Measurements from ENCODE around the gene USF2.

The USF2 gene

GRCh38 chr19:35262101-35262761 is 6.5 kb upstream of the USF2 start:
- no peak for DNase-seq (ENCODE audit: low read depth, low spot score)
- no peaks in the 10 kb centered on the region for H3K9me3 ChIP-seq (ENCODE audit: insufficient read depth, low read length)
- H3K4me3 ChIP-seq (ENCODE audit: insufficient read length, low read depth): no peak overlapping the region
- peaks cover 19% of the 10 kb centered on the region for H3K4me1 ChIP-seq (ENCODE audit: insufficient read depth, insufficient read length)
- peaks cover 50% of the 10 kb centered on the region for H3K36me3 ChIP-seq (ENCODE audit: insufficient read depth, insufficient read length, low read length)
- no peak overlapping the region for H3K9ac ChIP-seq (ENCODE audit: insufficient read length, low read depth)
- no peaks in the 10 kb centered on the region for H3K27me3 ChIP-seq (ENCODE audit: insufficient read depth, insufficient read length)
- TF ChIP-seq YY1 (IDR thresholded peaks at IDR 0.05; ENCODE audit: insufficient read depth, insufficient read length) (no peak), ZNF274 (IDR thresholded peaks at IDR 0.05; ENCODE audit: low read depth, low read length) (no peak), SUZ12 (IDR thresholded peaks at IDR 0.05; ENCODE audit: extremely low read depth, insufficient read depth, insufficient read length) (no peak)

GRCh38 chr19:35264268-35265125 is 4.3 kb upstream of the USF2 start:
- H3K9ac ChIP-seq (ENCODE audit: insufficient read length, low read depth): no peak overlapping the region
- H3K27me3 ChIP-seq (ENCODE audit: insufficient read depth, insufficient read length): no peaks in the 10 kb centered on the region
- H3K36me3 ChIP-seq (ENCODE audit: insufficient read depth, insufficient read length, low read length): peaks cover 39% of the 10 kb centered on the region
- TF ChIP-seq YY1 (IDR thresholded peaks at IDR 0.05; ENCODE audit: insufficient read depth, insufficient read length): no peak
- TF ChIP-seq ZNF274 (IDR thresholded peaks at IDR 0.05; ENCODE audit: low read depth, low read length): no peak
- TF ChIP-seq SUZ12 (IDR thresholded peaks at IDR 0.05; ENCODE audit: extremely low read depth, insufficient read depth, insufficient read length): no peak
- no peaks in the 10 kb centered on the region for H3K9me3 ChIP-seq (ENCODE audit: insufficient read depth, low read length)
- no peak overlapping the region for H3K4me3 ChIP-seq (ENCODE audit: insufficient read length, low read depth)
- no peak for DNase-seq (ENCODE audit: low read depth, low spot score)
- peaks cover 17% of the 10 kb centered on the region for H3K4me1 ChIP-seq (ENCODE audit: insufficient read depth, insufficient read length)

GRCh38 chr19:35265126-35265899 is 3.4 kb upstream of the USF2 start:
- no peaks in the 10 kb centered on the region for H3K27me3 ChIP-seq (ENCODE audit: insufficient read depth, insufficient read length)
- peaks cover 38% of the 10 kb centered on the region for H3K36me3 ChIP-seq (ENCODE audit: insufficient read depth, insufficient read length, low read length)
- H3K9me3 ChIP-seq (ENCODE audit: insufficient read depth, low read length): no peaks in the 10 kb centered on the region
- H3K4me3 ChIP-seq (ENCODE audit: insufficient read length, low read depth): no peak overlapping the region
- no peak overlapping the region for H3K9ac ChIP-seq (ENCODE audit: insufficient read length, low read depth)
- no peak for DNase-seq (ENCODE audit: low read depth, low spot score)
- peaks cover 17% of the 10 kb centered on the region for H3K4me1 ChIP-seq (ENCODE audit: insufficient read depth, insufficient read length)
- TF ChIP-seq SUZ12 (IDR thresholded peaks at IDR 0.05; ENCODE audit: extremely low read depth, insufficient read depth, insufficient read length) (no peak), ZNF274 (IDR thresholded peaks at IDR 0.05; ENCODE audit: low read depth, low read length) (no peak), YY1 (IDR thresholded peaks at IDR 0.05; ENCODE audit: insufficient read depth, insufficient read length) (no peak)

- Histone ChIP-seq H3K27me3 (ENCODE audit: insufficient read depth, insufficient read length) (no peaks in the 10 kb centered on the region), H3K36me3 (ENCODE audit: insufficient read depth, insufficient read length, low read length) (peaks cover 42% of the 10 kb centered on the region), H3K4me1 (ENCODE audit: insufficient read depth, insufficient read length) (peaks cover 17% of the 10 kb centered on the region), H3K9me3 (ENCODE audit: insufficient read depth, low read length) (no peaks in the 10 kb centered on the region), H3K4me3 (ENCODE audit: insufficient read length, low read depth) (no peak overlapping the region), H3K9ac (ENCODE audit: insufficient read length, low read depth) (no peak overlapping the region)
- DNase-seq (ENCODE audit: low read depth, low spot score): no peak
- no peak for TF ChIP-seq YY1 (IDR thresholded peaks at IDR 0.05; ENCODE audit: insufficient read depth, insufficient read length)
- TF ChIP-seq ZNF274 (IDR thresholded peaks at IDR 0.05; ENCODE audit: low read depth, low read length): no peak
- TF ChIP-seq SUZ12 (IDR thresholded peaks at IDR 0.05; ENCODE audit: extremely low read depth, insufficient read depth, insufficient read length): no peak
Observed at GRCh38 chr19:35265900-35266519, 2.8 kb upstream of the USF2 start.

- no peak for DNase-seq (ENCODE audit: low read depth, low spot score)
- Histone ChIP-seq H3K9me3 (ENCODE audit: insufficient read depth, low read length) (no peaks in the 10 kb centered on the region), H3K36me3 (ENCODE audit: insufficient read depth, insufficient read length, low read length) (peaks cover 45% of the 10 kb centered on the region), H3K4me3 (ENCODE audit: insufficient read length, low read depth) (peak overlapping the region; percentile 66), H3K9ac (ENCODE audit: insufficient read length, low read depth) (peak overlapping the region; percentile 94), H3K27me3 (ENCODE audit: insufficient read depth, insufficient read length) (no peaks in the 10 kb centered on the region), H3K4me1 (ENCODE audit: insufficient read depth, insufficient read length) (peaks cover 17% of the 10 kb centered on the region)
- TF ChIP-seq YY1 (IDR thresholded peaks at IDR 0.05; ENCODE audit: insufficient read depth, insufficient read length) (no peak), ZNF274 (IDR thresholded peaks at IDR 0.05; ENCODE audit: low read depth, low read length) (no peak), SUZ12 (IDR thresholded peaks at IDR 0.05; ENCODE audit: extremely low read depth, insufficient read depth, insufficient read length) (no peak)
Observed at GRCh38 chr19:35266520-35267352, 2.0 kb upstream of the USF2 start.

- no peaks in the 10 kb centered on the region for H3K9me3 ChIP-seq (ENCODE audit: insufficient read depth, low read length)
- peaks cover 48% of the 10 kb centered on the region for H3K36me3 ChIP-seq (ENCODE audit: insufficient read depth, insufficient read length, low read length)
- peaks cover 12% of the 10 kb centered on the region for H3K4me1 ChIP-seq (ENCODE audit: insufficient read depth, insufficient read length)
- no peak for DNase-seq (ENCODE audit: low read depth, low spot score)
- H3K9ac ChIP-seq (ENCODE audit: insufficient read length, low read depth): peak overlapping the region; percentile 94
- TF ChIP-seq ZNF274 (IDR thresholded peaks at IDR 0.05; ENCODE audit: low read depth, low read length) (no peak), YY1 (IDR thresholded peaks at IDR 0.05; ENCODE audit: insufficient read depth, insufficient read length) (no peak), SUZ12 (IDR thresholded peaks at IDR 0.05; ENCODE audit: extremely low read depth, insufficient read depth, insufficient read length) (no peak)
- no peaks in the 10 kb centered on the region for H3K27me3 ChIP-seq (ENCODE audit: insufficient read depth, insufficient read length)
- peak overlapping the region; percentile 66 for H3K4me3 ChIP-seq (ENCODE audit: insufficient read length, low read depth)
Observed at GRCh38 chr19:35267353-35267817, 1.4 kb upstream of the USF2 start.

All from NT2/D1 (cell line).